ENCODE data around the gene TXNDC2.

The TXNDC2 gene

DNA sequence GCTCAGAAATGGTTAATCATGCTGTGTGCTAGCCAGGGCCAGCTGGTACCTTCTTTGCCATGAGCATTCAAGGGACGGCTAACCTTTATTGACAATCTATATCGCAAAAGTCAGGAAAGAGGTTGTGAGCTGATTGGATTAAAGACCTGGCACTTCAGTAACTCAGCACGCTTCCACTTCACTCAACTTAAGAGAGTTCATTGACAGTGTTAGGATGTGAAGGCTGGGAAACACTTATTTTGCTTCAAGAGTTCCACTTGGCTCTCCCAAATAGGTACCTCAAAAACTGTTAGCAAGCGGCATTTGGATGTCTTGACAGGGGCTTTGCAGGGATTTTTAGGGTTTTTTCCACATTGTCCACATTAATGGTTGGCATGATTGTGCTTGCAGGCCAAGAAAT is 25.1 kb upstream of the TXNDC2 start:
- no peak for DNase-seq

DNA sequence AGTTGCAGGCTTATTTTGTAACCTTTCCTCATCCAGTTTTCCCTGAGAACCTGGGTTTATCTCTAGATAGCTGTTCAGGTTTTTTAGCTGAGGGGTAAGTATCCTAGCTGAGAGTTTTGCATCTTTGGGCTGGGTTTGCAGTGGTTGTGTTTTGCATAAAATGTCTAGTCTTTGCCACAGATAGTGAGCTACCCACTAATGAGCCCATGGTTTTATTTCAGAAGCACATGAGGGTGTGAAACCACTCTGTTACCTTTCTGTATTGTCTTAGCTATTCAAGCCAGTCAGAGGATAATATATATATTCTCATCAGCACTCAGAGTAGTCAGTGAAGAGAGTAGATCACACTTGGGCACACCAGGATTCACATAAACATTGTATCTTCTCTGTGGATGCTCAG is 24.6 kb upstream of the TXNDC2 start:
- no peak for DNase-seq

DNA sequence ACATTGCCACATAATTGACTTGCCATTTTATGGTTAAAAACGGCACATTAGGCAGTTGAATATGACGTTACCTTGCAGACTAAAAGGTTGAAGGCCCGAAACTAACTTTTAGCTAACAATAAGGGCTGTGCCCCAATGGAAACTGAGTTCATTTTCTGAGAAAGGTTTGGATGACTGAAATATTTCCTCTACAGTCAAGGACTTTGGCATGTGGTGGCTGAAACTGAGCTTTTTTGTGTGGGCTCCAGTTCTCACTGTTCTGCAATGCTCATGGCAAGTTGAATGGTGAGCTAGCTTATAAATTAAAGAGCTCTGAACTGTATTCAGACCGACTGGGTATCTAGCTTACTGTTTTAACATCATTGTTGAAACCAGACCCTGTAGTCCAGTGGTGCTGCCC is 23.8 kb upstream of the TXNDC2 start:
- DNase-seq, result no peak

DNA sequence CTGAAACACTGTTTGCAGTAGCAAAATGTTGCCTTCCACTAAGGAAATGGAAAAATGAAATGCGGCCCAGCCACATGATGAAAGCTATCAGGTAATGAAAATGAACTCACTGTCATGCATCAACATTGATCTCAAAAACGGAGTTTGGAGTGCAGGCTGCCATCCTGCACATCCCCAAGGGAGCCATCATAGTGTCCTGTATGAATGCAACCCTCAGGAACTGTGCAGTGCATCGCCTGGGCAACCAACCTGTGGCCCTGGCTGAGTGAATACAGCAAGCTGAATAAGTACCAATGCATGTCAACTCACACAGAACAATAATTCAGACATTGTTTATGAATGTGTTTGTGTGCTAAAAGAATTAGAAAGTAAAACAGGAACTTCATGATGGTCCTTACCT is 23.1 kb upstream of the TXNDC2 start:
- no peak for DNase-seq

DNA sequence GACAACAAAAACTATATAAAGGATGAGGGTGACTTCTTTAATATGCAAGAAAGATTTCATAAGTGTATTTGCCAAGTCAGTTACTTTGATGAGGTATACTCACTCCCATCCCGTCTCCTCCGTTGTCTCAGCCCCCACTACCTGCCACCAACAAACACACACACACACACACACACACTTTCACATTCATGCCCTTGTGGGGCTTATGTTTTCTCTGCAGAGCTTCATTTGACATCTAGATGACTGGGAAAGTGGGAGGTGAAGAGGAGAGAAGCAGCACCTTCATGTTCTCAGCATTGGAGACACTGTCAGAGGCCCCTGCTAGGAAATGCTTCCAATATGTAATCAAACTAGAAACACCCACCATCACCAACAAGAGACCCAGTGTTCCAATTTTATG is 22.5 kb upstream of the TXNDC2 start:
- no peak for DNase-seq

DNA sequence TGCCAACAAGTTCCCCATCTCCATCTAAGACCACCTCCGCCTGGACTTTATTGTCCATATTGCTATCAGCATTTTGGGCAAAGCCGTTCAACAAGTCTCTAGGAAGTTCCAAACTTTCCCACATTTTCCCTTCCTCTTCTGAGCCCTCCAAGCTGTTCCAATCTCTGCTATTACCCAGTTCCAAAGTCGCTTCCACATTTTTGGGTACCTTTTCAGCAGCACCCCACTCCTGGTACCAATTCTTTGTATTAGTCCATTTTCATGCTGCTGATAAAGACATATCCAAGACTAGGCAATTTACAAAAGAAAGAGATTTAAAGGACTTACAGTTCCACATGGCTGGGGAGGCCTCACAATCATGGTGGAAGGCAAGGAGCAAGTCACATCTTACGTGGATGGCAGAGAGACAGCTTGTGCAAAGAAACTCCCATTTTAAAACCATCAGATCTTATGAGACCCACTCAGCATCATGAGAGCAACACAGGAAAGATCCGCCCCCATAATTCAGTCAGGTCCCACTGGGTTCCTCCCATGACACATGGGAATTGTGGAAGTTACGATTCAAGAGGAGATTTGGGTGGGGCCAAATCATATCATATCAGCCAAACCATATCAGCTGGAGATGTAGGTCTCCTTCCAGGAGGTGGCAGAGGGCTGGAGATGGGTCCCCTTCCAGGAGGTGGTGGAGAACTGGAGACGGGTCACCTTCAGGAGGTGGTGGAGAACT is 19.8 kb upstream of the TXNDC2 start:
- DNase-seq, result no peak

DNA sequence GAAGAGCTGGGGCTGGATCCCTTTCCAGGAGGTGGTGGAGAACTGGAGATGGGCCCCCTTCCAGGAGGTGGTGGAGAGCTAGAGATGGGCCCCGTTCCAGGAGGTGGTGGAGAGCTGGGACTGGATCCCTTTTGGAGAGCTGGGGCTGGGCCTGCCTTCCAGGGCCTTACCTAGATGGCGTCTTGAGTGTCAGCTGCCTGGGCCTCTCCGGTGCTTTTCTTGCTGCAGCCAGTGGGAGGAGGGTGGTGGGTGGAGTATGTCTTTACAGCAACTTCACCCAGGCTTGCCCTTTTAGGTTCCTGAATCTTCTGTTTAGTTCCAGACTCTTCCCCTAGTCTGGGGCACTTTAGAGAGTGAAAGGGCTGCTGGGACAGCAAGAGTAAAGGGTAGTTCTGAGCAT is 19.1 kb upstream of the TXNDC2 start:
- DNase-seq, result no peak

DNA sequence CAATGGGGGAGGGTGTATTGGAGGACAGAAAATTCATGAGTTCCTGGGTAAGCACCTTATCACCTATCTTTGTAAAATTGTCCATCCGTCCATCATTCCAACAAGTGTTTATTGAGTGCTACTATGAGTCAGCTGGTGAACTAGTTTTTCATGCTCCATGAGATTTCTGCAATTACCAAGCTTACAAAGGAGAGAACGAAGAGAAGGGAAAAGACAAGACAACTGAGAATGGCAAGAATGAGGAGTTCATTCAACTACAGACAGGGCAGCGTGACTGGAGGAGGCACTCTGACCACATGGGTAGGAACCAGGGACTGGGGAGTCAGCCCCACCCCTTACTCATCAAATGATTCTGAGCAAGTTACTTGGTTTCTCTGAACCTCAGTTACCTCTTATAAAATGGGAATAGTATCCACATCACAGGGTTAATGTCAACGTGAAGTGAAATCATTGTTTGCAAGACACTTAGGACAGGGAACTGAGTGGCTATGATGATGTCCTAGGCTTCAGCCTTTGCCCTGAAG is 18.6 kb upstream of the TXNDC2 start:
- no peak for DNase-seq

DNA sequence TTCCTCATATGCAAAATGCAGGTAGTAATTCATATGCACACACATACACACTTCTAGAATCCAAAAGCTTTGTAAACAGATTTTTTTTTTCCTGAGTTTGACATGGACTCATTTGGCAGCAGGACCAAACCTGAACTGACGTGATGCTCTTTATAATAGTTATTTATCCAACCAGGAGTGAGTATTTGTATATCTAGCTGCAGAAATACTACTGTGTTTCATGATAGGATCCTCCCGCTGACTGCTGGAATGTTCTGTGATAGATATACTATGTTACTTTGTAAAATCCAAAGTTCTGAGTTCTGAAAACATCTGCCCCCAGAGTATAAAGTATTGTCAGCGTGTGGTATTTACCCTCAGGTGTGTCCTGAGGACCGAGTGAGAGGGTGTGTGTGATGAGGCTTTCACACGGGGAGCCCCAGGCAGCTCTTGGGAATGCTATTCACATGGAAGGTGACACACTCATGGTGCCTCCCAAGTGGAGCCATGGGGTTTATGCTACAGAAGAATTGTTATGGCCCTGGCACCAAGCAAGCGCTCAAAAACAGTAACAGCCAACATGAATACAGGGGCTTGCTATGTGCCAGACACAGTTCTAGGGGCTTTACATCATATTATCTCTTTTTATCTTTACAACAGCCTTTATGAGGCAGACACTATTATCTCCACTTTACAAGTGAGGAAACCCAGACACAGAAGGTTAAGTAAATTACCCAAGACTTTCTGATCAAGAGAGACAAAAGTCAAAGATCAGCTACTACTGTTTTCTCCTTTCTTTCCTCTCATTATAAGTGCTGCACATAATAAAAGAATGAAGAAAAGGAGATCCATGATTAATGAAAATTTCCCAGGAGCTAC is 16.7 kb upstream of the TXNDC2 start:
- no peak for DNase-seq

DNA sequence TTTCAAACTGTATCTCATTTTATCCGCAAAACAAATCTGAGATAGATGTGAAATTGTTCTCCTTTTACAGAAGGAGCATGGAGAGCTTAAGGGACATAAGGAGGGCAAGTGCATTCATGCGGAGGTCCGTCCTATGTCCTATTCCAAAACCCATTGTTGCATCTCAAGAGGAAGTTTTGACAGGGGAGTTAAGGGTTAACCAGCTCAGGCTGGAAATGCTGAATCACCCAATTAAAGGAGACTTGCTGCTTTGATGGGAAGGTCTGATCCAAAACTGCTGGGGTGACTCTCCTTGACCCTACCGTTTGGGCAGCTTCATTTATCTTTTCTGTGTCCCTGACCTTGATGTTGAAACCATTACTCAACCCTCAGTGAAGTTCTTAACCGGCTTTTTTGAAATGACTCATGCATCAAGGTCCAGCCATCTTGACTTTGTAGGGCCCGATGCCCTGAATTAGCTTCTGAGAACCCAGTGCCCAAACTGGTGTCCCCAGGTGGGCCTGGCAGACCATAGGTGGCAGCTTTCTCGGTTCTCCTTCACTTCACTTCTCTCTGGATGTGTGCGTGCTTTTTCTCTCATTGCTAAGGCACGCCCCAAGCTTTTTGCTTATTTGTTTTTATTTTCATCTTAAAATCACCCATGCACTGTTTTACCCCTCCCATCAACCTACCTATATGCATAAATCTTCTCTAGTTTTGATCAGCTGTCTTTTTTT is 15.9 kb upstream of the TXNDC2 start:
- no peak for DNase-seq

DNA sequence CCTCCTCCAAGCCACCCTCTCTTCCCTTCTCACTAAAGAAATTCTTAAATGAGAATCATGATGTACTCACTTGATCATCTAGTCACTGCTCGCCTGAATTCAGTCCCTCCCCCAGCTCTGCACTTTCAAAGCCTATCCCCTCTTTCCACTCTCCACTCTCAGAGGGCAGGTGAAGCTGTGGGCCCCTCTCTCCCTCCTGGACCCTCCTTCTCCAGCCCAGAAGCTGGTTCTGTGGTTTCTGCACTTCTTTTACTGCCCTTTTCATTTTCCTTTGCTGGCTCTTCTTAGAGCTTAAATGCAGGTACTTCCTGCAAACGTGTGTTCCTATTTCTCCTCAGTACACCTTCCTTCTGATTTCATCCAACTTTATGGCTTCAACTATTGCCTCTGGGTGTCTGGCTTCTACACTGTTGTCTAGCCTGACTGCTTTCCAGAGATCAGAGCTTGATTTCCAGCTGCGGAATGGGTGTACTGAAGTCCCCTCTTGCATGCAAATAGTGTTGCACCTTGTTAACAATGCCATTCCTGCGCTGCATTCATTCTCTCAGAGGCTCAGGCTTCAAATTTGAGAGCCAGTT is 15.3 kb upstream of the TXNDC2 start:
- no peak for DNase-seq

DNA sequence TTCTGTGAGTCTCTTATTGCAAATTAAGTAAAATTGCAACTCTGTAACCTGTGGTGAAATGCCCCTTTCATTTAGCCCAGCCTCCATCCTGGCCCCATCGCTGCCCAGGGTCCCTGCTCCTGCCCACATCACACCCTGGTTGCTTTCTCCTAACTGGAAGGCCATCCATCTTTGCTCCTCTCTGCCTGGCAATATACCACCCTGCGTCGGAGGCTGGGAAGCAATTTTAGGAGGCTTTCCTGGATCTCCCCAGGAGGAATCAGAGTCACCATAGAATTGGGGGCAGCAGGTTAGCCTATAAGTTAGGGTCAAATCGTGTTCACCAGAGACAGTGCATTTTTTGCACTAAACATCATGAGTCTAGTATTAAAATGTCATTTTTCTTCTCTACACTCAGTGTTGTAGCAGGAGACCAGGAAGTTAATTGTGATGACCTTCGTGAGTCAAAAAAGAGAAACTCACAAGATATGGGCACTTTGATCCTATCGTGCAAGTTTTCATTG is 14.5 kb upstream of the TXNDC2 start:
- DNase-seq, result no peak

DNA sequence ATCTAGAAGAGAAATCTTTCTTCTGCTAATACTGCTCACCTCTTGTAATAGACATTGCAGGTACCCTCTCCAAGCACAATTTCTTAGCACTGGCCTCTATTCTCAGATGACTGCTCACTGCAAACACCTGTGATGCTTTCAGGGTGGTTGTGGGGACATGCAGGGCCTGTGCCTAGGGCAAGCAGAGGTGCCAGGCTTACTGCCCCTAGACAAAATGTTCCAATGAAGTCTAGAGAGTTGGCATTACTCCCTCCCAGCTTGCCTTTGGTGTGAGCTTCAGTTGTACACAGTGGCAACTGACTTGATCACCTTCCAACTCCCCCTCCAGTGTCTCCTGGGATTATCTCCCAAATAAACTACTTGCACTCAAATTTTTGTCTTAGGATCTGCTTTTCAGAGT is 12.9 kb upstream of the TXNDC2 start:
- DNase-seq, result no peak

DNA sequence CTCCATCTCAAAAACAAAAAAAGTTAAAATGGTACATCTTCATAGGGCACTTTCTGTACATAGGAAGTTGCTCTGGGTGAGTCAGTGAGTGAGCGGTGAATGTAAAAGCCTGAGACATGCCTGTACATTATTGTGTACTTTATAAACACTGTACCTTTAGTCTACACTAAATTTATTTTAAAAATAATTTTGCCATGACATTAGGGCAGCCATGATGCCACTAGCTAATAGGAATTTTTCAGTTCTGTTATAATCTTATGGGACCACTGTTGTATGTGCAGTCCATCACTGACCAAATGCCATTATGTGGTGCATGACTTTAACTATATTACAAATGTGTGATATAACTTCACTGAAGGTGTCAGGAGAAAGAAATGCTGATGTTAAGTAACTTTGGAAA is 11.0 kb upstream of the TXNDC2 start:
- no peak for DNase-seq

DNA sequence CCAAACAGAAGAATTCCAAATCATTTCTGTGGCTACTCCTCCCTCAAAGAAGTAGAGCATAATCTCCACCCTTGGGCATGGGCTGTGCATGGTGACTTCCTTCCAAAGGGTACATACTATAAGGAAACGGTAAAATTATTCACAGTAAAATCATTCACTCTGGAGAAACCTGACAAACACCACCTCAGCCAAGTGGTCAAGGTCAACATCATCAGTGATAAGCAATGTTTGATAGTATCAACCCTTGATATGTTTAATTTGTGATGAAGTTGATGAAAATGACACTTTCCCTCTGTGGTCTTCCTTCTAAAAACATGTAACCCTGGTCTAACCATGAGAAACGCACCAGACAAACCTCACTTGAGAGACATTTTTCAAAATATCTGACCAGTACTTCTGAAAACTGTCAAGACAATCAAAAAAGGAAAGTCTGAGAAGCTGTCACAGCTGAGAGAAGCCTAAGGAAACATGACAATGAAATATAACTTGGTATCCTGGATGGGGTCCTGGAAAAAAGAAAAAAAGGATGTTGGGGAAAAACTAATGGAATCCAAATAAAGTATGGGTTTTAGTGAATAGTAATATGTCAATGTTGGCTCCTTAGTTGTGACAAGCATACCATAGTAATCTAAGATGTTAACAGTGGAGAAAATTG is 9.4 kb upstream of the TXNDC2 start:
- DNase-seq, result no peak

DNA sequence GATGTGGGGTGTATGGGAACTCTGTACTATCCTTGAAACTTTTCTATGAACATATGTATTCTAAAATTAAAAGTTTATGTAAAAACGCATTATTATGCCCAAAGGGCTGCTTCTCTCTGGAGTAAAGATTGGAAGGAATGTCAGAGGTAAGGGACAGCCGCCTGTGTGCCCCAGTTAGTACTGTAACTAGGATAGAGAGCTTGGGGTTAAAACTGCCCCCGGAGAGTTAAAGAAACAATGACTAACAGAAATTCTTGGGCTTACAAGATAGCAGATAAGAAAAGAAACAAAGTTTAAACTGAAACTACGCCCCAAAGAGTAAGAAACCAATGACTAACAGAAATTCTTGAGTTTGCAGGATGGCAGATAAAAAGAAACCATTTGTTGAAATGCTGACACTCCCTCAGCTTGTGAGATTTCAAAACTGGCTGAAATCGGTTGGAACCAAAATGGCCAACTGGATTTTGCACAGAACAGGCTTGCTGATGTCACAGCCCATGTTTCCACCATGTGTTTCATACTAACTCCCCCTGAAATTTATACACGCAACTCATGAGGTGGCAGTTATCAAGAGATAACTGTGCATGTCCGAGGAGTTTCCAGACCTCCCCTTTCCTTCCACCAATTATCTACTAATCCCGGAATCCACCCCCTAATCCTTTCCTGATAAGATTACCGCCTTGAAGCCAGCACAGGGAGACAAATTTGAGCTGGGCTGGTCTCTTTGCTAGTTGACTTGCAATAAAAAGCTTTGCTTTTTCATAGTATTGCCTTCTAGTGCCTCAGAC is 8.7 kb upstream of the TXNDC2 start:
- DNase-seq, result no peak

DNA sequence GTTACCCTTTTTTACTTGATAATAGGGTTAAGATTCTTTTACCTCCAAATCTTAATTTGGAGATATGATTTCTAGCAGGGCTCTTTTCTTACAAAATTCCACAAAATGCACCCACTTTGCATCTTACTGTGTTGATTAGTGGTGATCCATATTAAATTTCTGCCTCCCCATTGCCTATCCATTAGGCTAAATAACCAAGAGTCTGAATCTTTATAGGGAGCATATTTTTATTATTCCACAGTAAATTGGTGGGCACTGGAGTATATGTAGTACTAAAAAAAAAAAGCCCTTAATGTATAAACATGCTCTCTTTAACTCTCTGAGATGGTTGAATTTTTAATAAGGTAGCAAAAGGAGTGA is 8.1 kb upstream of the TXNDC2 start:
- no peak for DNase-seq

DNA sequence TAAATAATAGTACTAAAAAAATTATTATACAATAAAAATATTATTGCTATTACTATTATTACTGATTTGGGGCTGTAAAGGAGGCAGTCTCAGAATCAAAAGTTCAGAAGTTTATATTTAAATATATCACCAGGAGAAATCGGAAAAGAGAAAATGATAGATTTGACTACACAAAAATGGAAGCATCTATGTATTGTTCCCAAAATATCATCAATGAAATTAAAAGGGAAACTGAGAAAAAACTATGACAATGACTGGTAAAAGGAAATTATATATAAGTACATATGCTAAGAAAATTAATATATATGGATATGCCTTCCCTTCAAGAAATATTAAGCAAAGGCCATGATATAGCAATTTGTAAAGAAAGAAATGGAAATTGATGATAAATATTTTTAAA is 7.7 kb upstream of the TXNDC2 start:
- DNase-seq, result no peak

DNA sequence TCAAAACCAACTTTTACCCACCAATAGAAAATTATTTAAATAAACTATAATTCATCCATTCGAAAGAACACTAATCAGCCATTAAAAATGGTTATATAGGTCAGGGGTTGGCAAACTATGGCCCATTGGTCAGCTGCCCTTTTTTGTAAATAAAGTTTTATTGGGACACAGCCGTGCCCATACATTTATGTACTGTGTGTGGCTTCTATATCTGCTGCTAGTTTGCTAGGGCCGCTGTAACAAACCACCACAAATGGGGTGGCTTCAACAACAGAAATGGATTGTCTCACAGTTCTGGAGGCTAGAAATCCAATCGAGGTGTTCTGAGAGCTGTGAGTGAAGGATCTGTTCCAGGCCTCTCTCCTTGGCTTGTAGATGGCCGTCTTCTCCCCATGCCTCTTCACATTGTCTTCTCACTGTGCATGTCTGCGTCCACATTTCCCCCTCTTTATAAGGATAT is 7.0 kb upstream of the TXNDC2 start:
- no peak for DNase-seq

DNA sequence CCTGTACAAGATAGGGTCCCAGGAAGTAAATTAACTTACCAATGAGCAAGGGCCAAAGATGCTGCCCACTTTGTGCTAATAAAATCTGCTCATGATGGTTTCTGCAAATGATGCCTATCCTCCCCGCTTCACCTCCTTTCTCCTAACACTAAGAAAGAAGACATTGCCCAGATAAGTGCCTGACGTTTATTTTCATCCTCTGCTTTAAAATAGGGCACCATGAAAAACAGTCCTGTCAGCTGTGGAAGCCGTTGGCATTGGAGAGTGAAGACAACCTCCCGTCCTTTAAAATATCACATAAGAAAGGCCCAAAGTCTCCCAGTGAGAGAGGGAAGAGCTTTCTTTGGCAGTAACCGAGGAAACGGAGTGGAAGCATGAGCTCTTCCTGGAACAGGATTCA is 1.7 kb upstream of the TXNDC2 start:
- DNase-seq, result no peak

DNA sequence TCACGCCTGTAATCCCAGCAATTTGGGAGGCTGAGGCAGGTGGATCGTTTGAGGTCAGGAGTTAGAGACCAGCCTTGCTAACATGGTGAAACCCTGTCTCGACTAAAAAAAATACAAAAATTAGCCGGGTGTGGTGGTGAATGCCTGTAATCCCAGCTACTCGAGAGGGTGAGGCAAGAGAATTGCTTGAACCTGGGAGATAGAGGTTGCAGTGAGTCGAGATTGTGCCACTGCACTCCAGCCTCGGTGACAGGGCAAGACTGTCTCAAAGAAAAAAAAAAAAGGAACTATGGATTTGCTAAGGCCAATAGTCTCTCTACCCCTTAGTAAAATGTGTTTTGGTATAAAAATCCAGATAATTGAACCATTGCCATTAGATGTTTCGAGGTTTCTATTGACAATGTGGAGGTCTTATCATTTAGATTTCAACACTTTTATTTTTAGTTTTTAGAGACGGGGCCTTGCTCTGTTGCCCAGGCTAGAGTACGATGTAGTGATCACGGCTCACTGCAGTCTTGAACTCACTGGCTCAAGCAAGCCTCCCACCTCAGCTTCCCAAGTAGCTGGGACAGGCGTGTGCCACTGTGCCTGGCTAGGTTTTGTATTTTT is 1.1 kb upstream of the TXNDC2 start:
- DNase-seq, result no peak

All from GOT3 (cell line).